K562 (cell line): ENCODE results near the gene NIPA2.

Experiments used
- CBX3 ChIP-seq, 2 experiments: IDR thresholded peaks; 1 replicate in 1 of 2; 2 replicates in 1 of 2; pipeline ENCODE4 v1.6.1; 2012; ENCODE audit warnings: inconsistent platforms in 2 of 2, low read length in 2 of 2, borderline replicate concordance in 1 of 2, control low read depth in 1 of 2
- EHMT2 ChIP-seq: fragments of 450-650 bp; IDR thresholded peaks from 2 replicates; pipeline ENCODE4 v1.6.1; 2018; ENCODE audit warnings: antibody characterized with exemption
- POLR2A ChIP-seq: fragments of 450-650 bp; conservative IDR thresholded peaks from 2 replicates; pipeline ENCODE4 v1.6.1; 2016
- POLR2AphosphoS5 ChIP-seq: IDR thresholded peaks from 2 replicates; pipeline ENCODE4 v1.6.1; 2011; ENCODE audit warnings: mild to moderate bottlenecking, low read depth, low read length, moderate library complexity; ENCODE audit not compliant: control insufficient read depth, insufficient read depth
- RBBP5 ChIP-seq: fragments of 200-600 bp; sonication (generic); IDR thresholded peaks from 2 replicates; pipeline ENCODE4 v1.6.1; 2012; ENCODE audit warnings: borderline replicate concordance, mild to moderate bottlenecking, low read length, control low read depth, inconsistent platforms; ENCODE audit not compliant: insufficient read depth, poor library complexity, severe bottlenecking
- ZNF212 ChIP-seq: fragments of 450-650 bp; formaldehyde crosslinking; IDR thresholded peaks from 2 replicates; pipeline ENCODE4 v1.4.0; 2020; ENCODE audit warnings: mild to moderate bottlenecking
- TF ChIP-seq, protein P1 (sequence below), 3 experiments: IDR thresholded peaks in 2 of 3; conservative IDR thresholded peaks in 1 of 3; 2 replicates each; pipeline ENCODE4 v1.5.1; 2011 to 2012; ENCODE audit warnings: low read length in 3 of 3, mild to moderate bottlenecking in 3 of 3, control low read depth in 2 of 3, improper control_type of control experiment in 1 of 3, inconsistent platforms in 1 of 3, low read depth in 1 of 3, mixed read lengths in 1 of 3, moderate library complexity in 1 of 3; ENCODE audit not compliant: insufficient read depth in 2 of 3

GRCh38 chr15:22893881-22894280 is 55.4 kb downstream of the NIPA2 start:
- TF ChIP-seq RBBP5: no peak
- TF ChIP-seq POLR2A: no peak
- TF ChIP-seq POLR2AphosphoS5: no peak
- no peak for TF ChIP-seq ZNF212 (CRISPR knock-in tag)
- TF ChIP-seq EHMT2: no peak
- TF ChIP-seq CBX3 (IDR thresholded peaks at IDR 0.05; ENCODE audit: borderline replicate concordance in 1 of 2, low read length in 2 of 2): no peak
- TF ChIP-seq, protein P1, sequence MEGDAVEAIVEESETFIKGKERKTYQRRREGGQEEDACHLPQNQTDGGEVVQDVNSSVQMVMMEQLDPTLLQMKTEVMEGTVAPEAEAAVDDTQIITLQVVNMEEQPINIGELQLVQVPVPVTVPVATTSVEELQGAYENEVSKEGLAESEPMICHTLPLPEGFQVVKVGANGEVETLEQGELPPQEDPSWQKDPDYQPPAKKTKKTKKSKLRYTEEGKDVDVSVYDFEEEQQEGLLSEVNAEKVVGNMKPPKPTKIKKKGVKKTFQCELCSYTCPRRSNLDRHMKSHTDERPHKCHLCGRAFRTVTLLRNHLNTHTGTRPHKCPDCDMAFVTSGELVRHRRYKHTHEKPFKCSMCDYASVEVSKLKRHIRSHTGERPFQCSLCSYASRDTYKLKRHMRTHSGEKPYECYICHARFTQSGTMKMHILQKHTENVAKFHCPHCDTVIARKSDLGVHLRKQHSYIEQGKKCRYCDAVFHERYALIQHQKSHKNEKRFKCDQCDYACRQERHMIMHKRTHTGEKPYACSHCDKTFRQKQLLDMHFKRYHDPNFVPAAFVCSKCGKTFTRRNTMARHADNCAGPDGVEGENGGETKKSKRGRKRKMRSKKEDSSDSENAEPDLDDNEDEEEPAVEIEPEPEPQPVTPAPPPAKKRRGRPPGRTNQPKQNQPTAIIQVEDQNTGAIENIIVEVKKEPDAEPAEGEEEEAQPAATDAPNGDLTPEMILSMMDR (IDR thresholded peaks at IDR 0.05 in 2 of 3, conservative IDR thresholded peaks at IDR 0.05 in 1 of 3; ENCODE audit: insufficient read depth in 2 of 3, low read depth in 1 of 3, low read length in 3 of 3): no peak
